AG08396 (cell line): Measurements from ENCODE around the gene SMARCA2.

ENCODE experiments used
- DNase-seq: peaks from one replicate; pipeline ENCODE4 v3.0.0; 2012; ENCODE audit warnings: low spot score, mixed read lengths

Gene SMARCA2

GRCh38 chr9:2093920-2094597 lies 78.9 kb downstream of the SMARCA2 start:
- DNase-seq: peak; percentile 67

DNA sequence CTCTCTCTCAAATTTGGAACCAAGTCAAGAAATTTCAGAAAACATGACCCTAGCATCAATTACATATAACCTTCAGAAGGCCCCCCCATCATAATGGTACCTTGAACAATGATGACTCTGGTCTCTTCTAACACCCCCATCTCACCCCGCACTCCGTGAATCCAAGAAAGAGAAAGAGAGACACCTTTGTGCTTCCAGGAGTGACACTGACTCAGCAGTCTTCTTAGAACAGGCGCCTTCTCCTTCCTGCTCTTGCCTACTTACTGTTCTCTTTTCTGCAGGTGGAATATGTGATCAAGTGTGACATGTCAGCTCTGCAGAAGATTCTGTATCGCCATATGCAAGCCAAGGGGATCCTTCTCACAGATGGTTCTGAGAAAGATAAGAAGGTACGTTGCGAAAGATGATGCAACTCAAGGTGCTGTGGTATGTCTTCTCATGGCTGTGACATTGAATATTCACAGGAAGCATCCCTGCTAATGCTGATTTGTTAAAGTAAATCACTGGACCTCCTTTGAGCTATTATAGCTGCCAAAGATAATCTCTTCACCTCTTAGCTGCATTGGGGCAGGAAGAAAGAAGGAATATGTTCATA lies 81.3 kb downstream of the SMARCA2 start:
- DNase-seq: no peak

GRCh38 chr9:2106666-2107065 lies 91.5 kb downstream of the SMARCA2 start:
- no peak for DNase-seq

DNA sequence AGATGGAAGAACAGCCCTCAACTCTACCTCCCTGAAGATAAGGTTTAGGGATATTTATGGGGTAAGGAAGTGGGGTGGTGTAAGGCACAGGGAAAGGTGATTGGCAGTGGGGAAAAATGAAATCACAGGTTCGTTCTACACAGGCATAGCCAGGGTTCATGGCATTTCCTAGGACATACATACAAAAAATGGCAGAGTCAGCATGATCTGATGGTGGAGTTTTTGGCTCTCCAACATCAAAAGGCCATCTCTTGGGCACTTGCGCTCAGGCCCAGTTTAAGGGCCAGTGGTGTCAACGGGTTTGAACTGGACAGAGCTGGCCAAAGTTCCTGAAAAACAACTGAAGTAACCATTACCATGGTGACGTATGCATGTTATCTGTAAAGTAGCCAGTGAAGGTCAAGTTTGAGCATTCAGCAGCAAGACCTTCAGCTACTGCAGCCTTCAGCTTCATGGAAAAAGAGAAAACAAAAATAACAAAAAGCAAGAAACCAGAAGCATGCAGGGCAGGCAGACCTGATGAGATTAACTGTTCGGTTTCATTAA lies 92.8 kb downstream of the SMARCA2 start:
- DNase-seq: no peak

DNA sequence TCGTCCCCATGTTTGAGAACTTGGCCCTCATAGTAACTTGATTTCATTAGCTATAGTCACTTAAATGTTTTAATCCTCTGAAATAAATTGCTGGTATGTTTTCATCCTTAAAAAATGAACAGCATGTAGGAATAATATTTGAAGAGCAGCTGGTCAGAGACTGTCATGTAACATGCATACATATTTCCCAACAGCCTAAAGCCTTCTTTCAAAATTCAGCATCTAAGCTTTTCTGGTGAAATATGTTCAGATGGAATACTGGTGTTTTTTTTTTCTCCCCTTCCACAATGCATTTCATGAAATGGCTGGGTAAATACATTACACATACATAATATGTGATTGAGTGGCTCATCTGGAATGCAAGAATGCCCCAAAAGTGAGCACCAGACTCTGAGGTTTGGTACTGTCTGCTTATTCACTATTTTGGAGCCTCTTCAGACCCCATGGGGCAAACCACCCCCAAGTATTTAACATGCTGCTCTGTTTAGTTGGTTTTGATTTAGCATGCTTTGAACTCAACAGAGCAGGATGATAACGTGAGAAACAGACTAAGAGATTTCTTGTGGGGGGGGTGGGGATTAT lies 94.0 kb downstream of the SMARCA2 start:
- DNase-seq: peak; percentile 5

DNA sequence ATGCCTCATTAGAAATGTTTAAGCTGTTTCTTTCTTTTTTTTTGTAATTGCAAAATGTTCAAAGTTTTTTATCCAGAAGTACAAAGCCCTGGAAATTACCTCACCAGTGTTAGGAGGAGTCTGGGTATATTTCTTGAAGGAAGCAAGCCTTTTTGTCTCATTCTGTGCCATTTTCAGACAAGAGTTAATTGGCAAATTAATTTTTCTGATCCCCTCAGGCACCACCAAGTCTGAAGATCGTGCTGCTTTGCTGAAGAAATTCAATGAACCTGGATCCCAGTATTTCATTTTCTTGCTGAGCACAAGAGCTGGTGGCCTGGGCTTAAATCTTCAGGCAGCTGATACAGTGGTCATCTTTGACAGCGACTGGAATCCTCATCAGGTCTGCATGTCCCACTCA lies 94.9 kb downstream of the SMARCA2 start:
- no peak for DNase-seq

DNA sequence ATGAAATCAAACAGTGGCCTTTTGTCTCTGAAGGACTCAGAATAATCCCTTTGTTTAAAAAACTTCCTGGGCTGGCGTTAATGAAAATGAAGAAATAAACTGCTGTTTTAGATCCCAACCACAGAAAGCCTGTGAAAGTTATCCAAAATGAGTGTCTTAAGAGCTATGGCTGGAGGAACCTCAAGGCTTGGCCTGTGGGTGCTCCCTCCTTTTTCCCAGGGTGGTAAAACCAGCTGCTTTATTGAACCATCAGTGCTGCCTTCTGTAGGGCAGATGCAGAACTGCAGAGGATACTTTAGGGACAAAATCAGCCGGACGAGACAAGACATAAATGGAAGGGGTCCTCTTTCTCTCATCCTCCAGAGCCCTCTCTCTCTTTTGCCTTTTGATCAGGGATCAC lies 100.9 kb downstream of the SMARCA2 start:
- DNase-seq: no peak

GRCh38 chr9:2117527-2117926 lies 102.4 kb downstream of the SMARCA2 start:
- no peak for DNase-seq

GRCh38 chr9:2119566-2119965 lies 104.4 kb downstream of the SMARCA2 start:
- DNase-seq: no peak

DNA sequence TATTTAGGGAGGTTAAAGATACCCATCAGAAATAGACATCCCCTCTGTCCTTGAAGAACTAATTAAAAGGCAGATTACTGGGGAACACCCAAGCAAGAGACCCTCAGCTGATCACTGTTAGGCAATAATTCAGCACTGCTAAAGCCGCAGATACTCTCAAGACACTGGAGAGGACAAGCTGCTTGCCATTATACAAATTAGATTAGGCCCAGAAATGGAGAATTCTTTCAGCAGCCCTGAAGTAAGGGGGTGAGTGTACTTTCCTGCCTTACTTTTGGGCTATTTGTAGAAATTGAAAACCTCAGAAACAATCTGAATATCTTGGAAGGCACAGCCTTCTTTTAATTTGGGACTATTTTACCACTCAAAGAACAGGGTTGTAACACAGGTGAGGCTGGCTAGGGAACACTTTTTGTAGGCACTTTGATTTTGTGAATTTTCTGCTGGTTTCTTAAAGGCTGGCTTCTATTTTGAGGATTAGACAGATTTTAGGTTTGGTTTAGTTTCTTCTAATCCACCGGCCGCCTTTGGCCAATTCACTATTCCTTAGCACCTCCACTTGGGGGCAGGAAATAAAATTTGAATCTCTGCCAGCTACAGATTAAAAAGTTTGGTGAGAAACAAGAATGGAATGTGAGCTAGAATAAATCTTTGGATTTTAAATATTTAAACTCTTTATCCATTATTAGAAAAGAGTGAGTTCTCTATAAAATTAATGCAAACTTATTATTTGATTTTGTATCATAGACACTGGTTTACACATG lies 106.0 kb downstream of the SMARCA2 start:
- DNase-seq: peak; percentile 22

DNA sequence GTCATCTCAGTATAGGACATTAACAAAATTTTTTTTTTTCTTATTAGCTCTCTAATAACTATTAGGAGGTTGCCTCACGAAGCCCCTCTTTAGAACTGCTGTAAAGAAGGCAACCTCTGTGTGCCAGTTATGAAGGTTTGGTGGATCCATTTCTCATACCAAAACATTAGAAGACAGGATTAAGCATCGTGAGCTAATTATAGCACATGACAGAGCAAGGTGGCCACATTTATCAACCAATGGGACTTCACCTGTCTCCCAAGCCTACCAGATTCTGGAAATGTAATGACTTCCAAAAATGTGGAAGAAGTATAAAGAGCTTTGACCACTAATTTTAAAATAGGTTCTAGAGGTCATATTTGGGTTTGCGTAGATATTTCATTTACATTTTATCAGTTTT lies 107.2 kb downstream of the SMARCA2 start:
- DNase-seq: no peak

DNA sequence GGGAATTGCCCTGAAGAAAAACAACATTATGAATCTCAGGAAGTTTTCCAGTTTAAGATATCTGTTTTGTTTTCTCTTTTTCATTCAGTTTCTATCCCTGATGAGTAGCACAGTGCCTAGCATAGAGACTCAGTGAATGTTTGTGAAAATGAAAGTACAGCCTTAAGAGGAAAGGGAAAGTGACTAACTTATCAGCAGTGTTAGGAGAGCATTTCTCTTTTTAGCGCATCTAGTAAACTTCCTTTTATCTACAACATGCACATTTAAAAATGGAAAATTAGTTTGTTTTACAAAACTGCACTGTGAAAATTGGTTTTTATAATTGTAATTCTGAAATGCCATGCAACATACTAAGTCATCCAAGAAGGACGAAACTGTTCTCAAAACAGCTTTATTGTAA lies 110.8 kb downstream of the SMARCA2 start:
- DNase-seq: no peak

DNA sequence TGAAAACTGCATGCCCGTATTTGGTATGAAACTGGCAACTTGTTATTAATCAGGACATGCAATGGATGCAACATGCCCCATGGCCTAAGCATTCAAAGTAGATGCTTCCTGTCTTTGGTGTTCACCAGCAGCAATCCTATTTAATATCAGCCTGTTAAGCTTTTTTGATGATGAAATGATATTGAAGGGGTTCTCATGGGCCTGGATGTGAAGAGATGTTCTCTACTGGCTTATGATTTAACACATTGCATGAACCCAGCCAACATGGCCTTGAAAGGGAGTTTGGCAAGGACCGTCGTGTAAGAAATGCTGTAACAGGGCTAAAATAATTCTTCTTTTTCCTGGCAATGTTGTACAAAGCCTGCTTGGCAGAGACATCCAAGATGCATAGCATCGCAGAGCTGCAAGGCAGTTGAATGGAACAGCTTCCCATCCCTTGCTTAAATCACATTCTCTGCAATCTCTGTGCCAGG lies 111.2 kb downstream of the SMARCA2 start:
- no peak for DNase-seq

GRCh38 chr9:2127486-2127885 lies 112.3 kb downstream of the SMARCA2 start:
- peak; percentile 29 for DNase-seq

- DNase-seq: no peak
Measured at GRCh38 chr9:2128141-2128540, 113.0 kb downstream of the SMARCA2 start.

- no peak for DNase-seq
Measured at GRCh38 chr9:2128618-2129017, 113.5 kb downstream of the SMARCA2 start.

DNA sequence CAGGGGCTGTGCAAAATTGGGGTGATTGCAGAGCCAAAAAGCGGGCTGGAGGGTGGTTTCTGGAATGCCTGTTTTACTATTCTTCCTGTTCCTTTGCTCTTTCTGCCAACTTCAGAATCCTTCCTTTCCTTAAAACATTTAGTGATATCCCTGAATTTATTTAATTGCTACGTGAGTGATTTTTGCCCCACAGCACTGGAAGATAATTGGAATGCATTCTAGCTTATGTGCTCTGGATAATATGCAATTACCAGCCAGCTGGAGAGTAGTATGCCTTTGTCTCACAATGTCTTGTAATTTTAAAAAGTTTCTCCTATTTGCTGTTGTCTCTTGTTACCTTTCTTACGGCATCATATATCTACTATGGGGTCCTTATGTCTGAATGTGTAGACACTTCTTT lies 115.8 kb downstream of the SMARCA2 start:
- no peak for DNase-seq

GRCh38 chr9:2132484-2133082 lies 117.4 kb downstream of the SMARCA2 start:
- DNase-seq: peak; percentile 8

- DNase-seq: peak; percentile 9
Measured at GRCh38 chr9:2134391-2134790, 119.2 kb downstream of the SMARCA2 start.

- no peak for DNase-seq
Measured at GRCh38 chr9:2138646-2139045, 123.5 kb downstream of the SMARCA2 start.

DNA sequence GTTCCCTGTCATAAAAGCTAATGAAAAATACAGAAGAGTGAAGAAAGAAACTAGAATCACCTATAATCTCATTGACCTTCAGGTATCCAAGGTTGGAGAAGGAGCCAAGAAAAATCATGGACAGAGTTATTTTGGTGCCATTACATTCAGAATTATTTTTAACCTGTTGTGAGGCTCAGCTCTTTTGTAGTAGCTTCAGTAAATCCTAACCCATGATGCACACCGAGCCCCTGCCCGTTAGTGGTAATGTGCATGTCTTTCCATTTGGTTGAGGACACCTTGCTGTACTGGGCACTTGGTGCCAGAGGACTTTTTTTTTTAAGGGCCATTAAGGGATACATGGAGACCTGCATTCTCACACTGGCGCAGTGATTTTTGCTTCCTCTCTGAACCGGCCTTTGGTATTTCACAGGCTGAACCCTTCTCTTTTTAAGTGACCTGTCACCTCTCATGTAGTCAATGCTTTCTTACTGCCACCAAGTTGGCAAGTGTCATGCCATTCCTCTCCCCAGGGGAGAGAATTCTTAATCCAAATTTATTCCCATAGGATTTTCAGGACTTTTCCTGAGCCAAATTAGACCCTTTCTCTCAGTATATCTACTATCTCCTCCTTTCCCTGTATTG lies 125.6 kb downstream of the SMARCA2 start:
- no peak for DNase-seq

- no peak for DNase-seq
Measured at GRCh38 chr9:2142212-2142611, 127.1 kb downstream of the SMARCA2 start.
